Measurements from ENCODE around the gene ZFY.
"Not testable (repeated sequence)": the region's sequence is repeated elsewhere in the genome, so short reads cannot be mapped to it uniquely, and the experiment has no call there.

The ZFY gene

DNA sequence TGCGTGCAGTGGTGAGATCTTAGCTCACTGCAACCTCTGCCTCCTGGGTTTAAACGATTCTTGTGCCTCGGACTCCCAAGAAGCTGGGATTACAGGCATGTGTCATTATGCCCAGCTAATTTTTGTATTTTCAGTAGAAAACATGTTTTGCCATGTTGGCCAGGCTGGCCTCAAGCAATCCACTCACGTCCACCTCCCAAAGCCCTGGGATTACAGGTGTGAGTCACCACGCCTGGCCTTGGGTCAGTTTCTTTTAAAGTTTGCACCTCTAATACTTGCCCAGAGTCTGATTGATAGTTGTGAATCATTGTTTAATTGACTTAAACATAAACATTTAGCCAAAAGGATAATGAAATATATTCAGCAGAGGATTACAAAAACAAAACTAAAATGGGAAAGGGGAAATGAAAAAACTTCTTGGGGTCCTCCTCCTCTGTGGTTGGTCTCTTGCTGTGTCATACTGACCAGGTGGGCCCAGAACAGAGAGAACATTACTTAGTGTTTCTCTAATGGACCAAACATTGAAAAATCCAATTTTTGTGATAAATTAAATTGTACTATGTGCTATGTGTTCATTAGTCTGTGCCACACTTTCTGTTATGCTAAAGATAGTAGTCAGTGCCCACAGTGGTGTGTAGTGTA, 38.0 kb downstream of the ZFY start:
- FAIRE-seq, result no peak
- no peak for DNase-seq (ENCODE audit: low spot score)

DNA sequence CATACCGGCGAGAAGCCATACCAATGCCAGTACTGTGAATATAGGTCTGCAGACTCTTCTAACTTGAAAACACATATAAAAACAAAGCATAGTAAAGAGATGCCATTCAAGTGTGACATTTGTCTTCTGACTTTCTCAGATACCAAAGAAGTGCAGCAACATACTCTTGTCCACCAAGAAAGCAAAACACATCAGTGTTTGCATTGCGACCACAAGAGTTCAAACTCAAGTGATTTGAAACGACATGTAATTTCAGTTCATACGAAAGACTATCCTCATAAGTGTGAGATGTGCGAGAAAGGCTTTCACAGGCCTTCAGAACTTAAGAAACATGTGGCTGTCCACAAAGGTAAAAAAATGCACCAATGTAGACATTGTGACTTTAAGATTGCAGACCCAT, 44.1 kb downstream of the ZFY start:
- no peak for FAIRE-seq

DNA sequence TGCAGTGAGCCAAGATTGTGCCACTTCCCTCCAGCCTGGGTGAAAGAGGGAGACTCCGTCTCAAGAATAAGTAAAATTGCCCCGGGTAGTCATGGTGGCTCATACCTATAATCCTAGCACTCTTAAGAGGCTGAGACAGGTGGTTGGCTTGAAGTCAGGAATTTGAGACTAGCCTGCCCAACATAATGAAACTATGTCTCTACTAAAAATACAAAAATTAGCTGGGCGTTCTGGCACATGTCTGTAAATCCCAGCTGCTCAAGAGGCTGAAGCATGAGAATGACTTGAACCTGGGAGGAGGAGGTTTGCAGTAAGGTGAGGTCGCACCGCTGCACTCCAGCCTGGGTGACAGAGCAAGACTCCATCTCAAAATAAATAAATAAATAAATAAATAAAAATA, 49.3 kb downstream of the ZFY start:
- DNase-seq (ENCODE audit: low spot score), result no peak
- no peak for FAIRE-seq

More for the DNA sequence above, 44.1 kb downstream of the ZFY start:
- DNase-seq (ENCODE audit: low spot score), result no peak

DNA sequence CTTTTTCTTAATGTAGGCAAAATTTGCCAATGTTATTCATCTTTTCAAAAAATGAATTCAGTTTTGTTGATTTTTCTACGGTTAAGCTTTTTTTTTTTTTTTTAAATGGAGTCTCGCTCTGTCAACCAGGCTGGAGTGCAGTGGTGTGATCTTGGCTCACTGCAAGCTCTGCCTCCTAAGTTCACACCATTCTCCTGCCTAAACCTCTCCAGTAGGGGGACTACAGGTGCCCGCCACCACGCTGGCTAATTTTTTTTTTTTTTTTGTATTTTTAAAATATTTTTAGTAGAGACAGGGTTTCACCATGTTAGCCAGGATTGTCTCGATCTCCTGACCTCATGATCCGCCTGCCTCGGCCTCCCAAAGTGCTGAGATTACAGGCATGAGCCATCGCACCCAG, 52.0 kb downstream of the ZFY start:
- not testable (repeated sequence) for DNase-seq (ENCODE audit: low spot score); FAIRE-seq

DNA sequence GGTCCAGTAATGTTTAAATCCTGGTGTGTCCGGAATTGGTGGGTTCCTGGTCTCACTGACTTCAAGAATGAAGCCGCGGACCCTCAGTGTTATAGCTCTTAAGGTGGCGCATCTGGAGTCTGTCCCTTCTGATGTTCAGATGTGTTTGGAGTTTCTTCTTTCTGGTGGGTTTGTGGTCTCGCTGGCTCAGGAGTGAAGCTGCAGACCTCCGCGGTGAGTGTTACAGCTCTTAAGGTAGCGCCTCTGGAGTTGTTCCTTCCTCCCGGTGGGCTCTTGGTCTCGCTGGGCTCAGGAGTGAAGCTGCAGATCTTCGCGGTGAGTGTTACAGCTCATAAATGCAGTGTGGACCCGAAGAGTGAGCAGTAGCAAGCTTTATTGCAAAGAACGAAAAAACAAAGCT, 62.2 kb downstream of the ZFY start:
- not testable (repeated sequence) for FAIRE-seq; DNase-seq (ENCODE audit: low spot score)

DNA sequence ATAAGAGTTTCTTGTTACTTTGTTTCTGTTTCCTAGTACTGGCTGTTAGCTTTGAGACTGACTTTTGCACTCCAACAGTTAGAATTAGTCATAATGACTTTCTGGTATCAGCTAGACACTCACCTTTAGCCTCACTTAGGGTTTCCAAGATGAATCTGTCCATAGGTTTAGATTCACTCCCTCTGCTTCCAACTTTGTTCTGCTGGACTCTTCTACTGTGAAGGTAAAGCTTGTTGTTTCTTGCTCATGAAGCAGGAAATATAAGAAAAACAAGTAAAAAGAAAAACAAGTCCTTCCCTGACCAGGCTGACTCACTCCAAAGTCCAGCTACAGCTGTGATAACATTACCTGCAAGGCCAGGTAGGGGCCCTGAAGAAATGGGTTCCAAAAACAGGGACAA, 67.0 kb downstream of the ZFY start:
- FAIRE-seq, result no peak
- DNase-seq (ENCODE audit: low spot score), result no peak

DNA sequence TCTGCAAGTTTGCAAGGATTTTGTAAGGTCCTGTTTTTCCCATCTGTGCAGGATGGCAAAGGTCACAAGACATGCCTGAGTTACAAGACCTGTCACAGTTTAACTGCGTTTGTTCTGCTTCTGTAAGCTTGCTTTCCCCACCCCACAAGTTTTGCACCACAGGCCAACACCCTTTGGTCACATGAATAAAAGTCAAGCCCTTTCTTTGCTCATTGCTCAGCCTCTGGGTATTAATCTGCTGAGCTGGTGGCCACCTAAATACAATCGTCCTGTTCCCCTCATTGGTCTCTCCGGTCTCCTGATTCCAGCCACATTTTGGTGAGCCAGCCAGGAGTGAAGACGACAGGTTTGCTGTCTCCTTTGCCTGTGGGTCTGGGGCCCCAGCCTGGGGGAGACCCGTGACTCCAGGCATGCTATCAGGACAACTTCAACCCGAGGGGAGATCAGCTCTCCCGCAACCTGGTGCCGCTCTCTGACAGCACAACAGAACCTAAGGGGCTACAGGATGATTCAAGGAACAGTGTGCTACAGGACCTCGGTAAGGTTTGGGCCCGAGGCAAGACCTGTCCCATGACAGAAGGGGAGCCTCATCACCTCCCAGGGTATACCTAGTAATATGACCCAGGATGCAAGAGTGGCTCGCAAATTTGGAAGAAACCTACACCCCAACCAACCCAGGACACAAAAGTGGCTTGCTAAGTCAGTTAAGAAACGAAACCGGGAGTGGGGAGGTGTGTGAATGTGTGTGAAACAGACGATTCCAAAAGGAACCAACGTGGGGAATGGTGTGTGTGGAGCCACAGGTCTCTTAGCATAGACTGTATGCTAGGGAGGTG, 67.7 kb downstream of the ZFY start:
- no peak for DNase-seq (ENCODE audit: low spot score)
- FAIRE-seq, result no peak

DNA sequence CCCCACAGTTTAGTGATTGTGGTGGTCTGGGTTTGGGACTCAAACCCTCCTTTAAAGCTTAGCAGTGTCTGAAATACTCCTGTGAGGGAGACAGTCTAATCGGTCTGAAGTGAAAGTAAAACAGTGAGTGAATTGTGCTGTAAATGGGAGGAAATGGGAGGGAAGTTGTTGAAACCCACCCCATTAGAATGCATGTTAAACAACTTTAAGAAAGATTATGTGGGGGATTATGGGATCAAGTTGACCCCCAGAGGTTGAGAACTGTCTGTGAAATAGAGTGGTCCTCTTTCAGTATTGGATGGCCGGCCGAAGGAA, 68.3 kb downstream of the ZFY start:
- FAIRE-seq (no peak), DNase-seq (ENCODE audit: low spot score) (no peak)

DNA sequence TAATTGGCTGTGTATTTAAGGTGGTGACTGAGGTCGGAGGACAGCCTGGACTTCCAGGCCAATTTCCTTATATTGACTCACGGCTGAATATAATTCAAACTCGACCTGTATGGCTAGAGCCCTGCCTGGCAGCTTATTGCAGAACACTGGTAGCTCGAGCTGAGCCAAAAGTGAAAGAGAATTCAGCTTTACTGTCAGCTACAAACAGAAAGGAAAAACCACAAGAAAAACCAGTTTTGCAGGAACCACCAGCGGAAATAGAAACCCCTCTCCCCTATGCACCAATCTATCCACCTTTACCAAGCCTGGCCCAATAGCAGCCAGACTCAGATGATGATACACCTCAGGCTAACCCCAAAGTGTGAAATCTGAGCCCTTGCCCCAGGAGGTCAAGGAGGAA, 68.7 kb downstream of the ZFY start:
- DNase-seq (ENCODE audit: low spot score), result no peak
- no peak for FAIRE-seq

DNA sequence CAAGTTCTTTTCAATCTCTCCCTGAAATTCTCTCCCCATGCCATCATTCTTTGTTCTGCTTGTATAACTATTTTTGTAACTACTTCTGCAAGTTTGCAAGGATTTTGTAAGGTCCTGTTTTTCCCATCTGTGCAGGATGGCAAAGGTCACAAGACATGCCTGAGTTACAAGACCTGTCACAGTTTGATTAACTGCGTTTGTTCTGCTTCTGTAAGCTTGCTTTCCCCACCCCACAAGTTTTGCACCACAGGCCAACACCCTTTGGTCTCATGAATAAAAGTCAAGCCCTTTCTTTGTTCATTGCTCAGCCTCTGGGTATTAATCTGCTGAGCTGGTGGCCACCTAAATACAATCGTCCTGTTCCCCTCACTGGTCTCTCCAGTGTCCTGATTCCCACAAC, 70.8 kb downstream of the ZFY start:
- FAIRE-seq; DNase-seq (ENCODE audit: low spot score): not testable (repeated sequence)

DNA sequence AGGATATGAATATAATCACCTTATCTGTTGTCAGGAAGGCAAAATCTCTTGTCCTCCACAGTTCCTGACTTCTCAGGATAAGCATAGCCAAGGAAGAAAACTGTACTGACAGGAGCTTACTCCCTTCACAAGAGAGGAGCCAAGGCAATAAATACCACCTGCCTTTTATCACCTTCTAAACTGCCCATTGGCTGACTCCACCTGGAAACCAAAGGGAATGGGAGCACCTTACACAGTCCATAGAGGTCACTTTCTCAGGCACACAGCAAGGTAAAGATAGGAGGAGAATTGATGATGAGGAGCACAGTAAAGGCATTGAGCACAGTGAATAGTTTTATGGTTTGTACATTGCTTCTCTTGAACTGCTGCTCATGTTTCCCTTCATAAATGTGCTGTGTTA, 72.8 kb downstream of the ZFY start:
- FAIRE-seq, result no peak
- DNase-seq (ENCODE audit: low spot score), result no peak

DNA sequence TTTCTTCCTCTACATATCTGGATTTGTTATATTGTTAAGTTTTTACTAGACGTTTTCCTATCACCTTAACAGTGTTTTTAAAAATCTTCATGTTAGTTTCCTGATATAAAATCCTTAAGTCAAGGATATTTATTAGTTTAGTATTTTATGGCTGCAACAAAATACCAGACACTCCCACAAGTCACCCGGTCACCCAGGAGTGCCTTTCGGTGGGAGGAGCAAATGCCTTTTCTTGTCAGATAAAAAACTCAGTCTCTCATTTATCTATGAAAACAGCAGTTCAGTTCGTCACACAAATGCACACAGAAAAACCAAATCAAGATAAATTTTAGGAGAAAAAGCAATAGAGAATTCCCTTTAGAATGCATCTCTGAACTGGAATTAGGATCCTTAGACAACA, 77.0 kb downstream of the ZFY start:
- DNase-seq (ENCODE audit: low spot score), result no peak
- no peak for FAIRE-seq

DNA sequence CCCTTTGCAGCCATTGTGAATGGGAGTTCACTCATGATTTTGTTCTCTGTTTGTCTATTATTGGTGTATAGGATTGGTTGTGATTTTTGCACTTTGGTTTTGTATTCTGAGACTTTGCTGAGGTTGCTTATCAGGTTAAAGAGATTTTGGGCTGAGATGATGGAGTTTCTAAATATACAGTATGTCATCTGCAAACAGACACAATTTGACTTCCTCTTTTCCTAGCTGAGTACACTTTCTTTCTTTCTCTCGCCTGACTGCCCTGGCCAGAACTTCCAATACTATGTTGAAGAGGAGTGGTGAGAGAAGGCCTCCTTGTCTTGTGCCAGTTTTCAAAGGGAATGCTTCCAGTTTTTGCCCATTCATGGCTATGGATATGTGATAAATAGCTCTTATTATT, 81.4 kb downstream of the ZFY start:
- no peak for DNase-seq (ENCODE audit: low spot score)

DNA sequence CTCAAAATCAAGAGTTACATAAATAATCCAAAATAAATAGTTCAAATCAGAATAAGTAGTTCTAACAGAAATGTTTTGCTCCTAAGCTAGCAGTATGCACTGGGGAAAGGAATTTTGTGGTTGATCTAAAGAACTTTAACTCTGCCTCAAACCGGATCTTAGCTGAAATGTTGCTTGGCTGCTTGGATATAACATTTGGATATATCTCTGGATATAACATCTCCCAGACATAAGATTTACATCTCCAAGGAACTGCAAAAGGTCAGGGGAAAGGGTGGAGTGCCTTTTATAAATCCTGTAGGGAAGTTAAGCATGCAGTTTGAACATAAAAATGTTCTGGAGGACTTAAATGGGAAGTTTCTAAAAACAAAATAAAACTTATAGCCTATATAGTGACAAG, 83.4 kb downstream of the ZFY start:
- FAIRE-seq (no peak), DNase-seq (ENCODE audit: low spot score) (no peak)

More for the DNA sequence above, 81.4 kb downstream of the ZFY start:
- no peak for FAIRE-seq

DNA sequence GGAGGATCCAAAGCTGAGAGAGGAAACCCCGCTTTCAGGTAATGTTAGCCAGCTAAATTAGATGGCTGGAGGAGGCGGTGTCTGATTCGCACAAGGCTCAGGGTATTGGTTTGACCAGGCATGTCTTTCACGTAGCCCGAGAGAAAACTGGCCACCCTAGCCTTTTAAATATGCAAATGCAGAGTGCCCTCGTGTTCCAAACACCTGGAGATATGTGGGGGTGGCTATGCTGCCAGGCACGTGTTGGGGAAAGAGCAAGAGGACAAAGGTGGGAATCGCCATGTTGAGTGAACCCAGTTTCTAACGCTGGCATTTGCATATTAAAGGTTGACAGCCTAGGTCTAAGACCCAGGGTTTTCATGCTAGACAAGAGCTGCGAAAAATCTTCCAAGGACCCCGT, 84.4 kb downstream of the ZFY start:
- no peak for DNase-seq (ENCODE audit: low spot score)
- FAIRE-seq, result no peak

DNA sequence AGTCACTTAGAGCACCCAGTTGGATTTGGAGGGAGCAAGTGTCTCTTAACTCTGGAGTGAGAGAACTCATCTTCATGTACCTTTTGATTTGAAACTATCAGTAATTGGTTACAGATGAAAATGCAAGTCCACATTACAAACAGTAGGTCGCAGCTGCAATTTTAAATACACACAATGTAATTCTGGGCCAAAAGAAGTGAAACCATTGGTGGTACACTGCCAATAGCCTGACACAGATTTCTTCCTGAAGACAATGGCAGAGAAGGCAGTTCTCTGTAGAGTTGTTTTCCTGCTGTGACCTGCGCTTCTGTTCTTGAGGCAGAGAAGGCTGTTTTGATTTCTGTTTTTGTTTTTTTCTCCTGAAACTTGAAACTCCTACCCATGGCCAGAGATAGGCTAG, 86.0 kb downstream of the ZFY start:
- FAIRE-seq, result no peak
- DNase-seq (ENCODE audit: low spot score), result no peak

DNA sequence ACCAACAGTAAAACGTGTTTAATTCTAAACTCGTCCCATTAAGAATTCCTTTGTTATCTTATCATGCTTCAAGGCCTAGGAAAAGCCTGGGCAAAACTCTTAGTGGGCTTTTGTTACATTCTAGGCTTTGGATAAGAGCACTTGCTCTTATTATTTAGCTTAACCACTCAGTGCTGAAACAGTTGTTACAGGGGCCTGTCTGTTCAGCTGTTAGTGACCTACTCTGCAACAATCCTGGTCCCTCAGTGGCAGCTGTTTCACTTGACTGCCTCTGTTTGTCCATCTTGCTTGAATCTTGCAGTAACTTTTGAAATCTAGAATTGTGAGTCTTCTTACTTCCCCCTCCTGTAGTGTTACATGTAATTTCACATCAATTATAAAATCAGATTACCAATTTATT, 88.4 kb downstream of the ZFY start:
- DNase-seq (ENCODE audit: low spot score) (no peak), FAIRE-seq (no peak)

DNA sequence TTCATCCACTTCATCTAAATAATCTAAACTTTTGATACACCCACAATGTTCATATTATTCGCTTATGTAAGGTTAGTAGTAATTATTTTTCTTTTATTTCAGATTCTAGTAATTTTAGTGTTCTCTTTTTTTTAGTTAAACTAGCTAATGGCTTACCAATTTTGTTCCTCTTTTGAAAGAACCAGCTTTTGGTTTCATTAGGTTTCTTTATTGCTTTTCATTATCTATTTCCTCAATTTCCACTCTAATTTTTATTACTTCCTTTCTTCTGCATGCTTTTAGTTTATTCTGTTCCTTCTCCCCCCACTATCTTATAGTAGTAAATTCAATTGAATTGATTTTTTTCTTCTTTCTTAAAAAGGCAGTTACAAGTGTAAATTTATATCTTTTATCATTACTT, 90.2 kb downstream of the ZFY start:
- FAIRE-seq, result no peak
- DNase-seq (ENCODE audit: low spot score), result no peak
